ENCODE results near the gene CTNNA3.

DNA sequence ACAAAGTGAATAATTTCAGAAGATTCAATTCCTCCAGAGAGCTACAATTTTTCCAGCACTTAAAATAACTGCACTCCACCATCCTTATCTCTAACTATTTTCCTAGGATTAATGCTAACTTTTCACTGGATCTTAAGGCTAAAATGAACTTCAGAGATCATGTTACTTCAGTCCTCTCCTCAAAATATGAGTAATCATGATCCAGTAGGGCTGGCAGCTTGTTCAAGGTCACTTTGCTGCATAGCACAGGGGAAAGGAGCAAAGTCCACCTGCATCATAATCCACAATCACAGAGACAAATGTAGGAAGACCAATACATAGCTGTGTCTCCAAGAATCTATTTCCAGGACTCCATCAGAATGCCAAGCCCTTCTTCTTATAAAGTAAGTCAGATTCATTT is 619.9 kb downstream of the CTNNA3 start:
- TF ChIP-seq, protein P1, sequence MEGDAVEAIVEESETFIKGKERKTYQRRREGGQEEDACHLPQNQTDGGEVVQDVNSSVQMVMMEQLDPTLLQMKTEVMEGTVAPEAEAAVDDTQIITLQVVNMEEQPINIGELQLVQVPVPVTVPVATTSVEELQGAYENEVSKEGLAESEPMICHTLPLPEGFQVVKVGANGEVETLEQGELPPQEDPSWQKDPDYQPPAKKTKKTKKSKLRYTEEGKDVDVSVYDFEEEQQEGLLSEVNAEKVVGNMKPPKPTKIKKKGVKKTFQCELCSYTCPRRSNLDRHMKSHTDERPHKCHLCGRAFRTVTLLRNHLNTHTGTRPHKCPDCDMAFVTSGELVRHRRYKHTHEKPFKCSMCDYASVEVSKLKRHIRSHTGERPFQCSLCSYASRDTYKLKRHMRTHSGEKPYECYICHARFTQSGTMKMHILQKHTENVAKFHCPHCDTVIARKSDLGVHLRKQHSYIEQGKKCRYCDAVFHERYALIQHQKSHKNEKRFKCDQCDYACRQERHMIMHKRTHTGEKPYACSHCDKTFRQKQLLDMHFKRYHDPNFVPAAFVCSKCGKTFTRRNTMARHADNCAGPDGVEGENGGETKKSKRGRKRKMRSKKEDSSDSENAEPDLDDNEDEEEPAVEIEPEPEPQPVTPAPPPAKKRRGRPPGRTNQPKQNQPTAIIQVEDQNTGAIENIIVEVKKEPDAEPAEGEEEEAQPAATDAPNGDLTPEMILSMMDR (IDR thresholded peaks at IDR 0.05), result no peak
- TF ChIP-seq EP300 (IDR thresholded peaks at IDR 0.05), result no peak
